Neural cell (in vitro differentiated cells): ENCODE data around the gene ZFYVE28.

Experiments
- CTCF ChIP-seq: fragments of 450-650 bp; IDR thresholded peaks from 2 replicates; pipeline ENCODE4 v1.5.1; 2014; ENCODE audit warnings: antibody characterized with exemption, mild to moderate bottlenecking, moderate library complexity; ENCODE audit not compliant: poor library complexity, severe bottlenecking
- EZH2 ChIP-seq: fragments of 200-600, 300-800 bp; shearing (Covaris generic), sonication (generic); IDR thresholded peaks from 2 replicates; pipeline ENCODE4 v1.6.1; 2014; ENCODE audit warnings: antibody characterized with exemption, low read length, borderline replicate concordance, mild to moderate bottlenecking; ENCODE audit not compliant: insufficient read depth, poor library complexity, severe bottlenecking
- POLR2AphosphoS5 ChIP-seq: IDR thresholded peaks from 2 replicates; pipeline ENCODE4 v1.6.1; 2012
- RAD21 ChIP-seq: fragments of 450-650 bp; conservative IDR thresholded peaks from 2 replicates; pipeline ENCODE4 v1.6.1; 2014; ENCODE audit warnings: antibody characterized with exemption, mild to moderate bottlenecking, moderate library complexity
- TAF1 ChIP-seq: IDR thresholded peaks from 2 replicates; pipeline ENCODE4 v1.6.1; 2012; ENCODE audit warnings: low read depth

- TF ChIP-seq CTCF (no peak), POLR2AphosphoS5 (peak; percentile 7), EZH2 (no peak), TAF1 (no peak), RAD21 (no peak)
These were observed 51.9 kb downstream of the ZFYVE28 start for GRCh38 chr4:2366252-2367192.
